Inflammatory macrophage treated with lipopolysaccharide for 4 hours (primary cell): ENCODE data around the gene PSPH.
"Not testable (repeated sequence)": the region's sequence is repeated elsewhere in the genome, so short reads cannot be mapped to it uniquely, and the experiment has no call there.

Source experiments
- DNase-seq: peaks from one replicate; pipeline ENCODE4 v3.0.0-alpha.2; 2020

PSPH gene

DNA sequence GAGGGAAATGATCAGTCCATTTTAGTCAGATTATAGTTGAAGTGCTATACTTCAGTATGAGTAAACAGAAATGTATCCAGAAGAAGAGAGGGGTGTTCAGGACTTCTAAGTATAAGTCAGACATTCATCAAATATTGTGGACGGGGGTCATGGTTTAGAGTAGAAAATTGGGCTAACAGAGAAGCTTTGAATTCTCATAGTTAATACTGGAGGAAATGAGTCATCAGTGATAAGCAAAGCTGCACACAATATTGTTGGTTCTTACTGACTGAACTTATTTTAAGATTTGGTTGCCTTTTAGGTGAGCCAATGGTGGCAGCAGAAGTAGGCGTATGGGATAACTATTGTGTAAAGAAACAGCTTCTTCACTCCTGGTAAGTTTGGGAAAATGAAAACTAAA lies 11.1 kb upstream of the PSPH start:
- peak; percentile 36 for DNase-seq

- no peak for DNase-seq
Observed at GRCh38 chr7:56053993-56054392, 2.7 kb upstream of the PSPH start.

DNA sequence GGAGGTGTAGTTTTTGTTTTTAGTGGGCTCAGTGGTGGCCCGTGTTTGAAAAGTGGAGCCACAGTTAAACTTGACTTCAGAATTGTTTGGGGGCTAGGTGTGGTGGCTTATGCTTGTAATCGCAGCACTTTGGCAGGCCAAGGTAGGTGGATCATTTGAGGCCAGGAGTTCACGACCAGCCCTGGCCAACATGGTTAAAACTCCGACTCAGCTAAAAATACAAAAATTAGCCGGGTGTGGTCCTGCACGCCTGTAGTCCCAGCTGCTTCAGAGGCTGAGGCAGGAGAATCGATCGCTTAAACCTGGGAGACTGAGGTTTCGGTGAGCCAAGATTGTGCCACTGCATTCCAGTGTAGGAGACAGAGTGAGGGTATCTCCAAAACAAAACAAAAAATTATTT lies 2.1 kb upstream of the PSPH start:
- no peak for DNase-seq

DNA sequence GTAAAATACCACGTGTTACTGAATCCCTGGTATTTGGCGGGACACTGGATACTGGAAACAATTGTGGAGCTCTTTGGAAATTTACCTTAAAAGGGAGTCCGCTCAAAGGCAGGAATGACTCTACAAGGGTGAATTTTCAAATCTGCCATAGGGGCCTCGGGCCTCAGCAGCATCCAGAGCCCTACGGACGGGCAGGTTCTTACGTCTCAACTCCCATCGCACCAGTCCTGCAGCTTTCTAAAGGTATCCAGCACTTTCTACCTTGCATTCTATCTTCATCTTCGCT lies 248 bp downstream of the PSPH start:
- no peak for DNase-seq

GRCh38 chr7:56048763-56049162 lies 2.5 kb downstream of the PSPH start:
- DNase-seq = not testable (repeated sequence)

DNA sequence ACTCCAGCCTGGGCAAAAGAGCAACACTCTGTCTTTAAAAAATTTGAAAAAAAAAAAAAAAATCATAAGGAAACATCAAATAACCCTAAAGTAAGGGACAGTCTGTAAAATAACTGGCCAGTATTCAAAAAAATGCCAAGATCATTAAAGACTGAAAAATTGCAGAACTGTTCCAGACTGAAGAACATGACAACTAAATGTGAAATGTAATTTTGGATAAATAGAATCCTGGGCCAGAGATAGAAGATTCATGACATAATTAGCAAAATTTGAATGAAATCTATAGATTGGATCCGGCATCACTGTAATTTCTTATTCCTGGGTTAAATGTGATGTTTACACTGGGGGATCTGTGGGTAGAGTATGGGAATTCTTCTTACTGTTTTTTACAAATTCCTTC lies 3.0 kb downstream of the PSPH start:
- DNase-seq = no peak

DNA sequence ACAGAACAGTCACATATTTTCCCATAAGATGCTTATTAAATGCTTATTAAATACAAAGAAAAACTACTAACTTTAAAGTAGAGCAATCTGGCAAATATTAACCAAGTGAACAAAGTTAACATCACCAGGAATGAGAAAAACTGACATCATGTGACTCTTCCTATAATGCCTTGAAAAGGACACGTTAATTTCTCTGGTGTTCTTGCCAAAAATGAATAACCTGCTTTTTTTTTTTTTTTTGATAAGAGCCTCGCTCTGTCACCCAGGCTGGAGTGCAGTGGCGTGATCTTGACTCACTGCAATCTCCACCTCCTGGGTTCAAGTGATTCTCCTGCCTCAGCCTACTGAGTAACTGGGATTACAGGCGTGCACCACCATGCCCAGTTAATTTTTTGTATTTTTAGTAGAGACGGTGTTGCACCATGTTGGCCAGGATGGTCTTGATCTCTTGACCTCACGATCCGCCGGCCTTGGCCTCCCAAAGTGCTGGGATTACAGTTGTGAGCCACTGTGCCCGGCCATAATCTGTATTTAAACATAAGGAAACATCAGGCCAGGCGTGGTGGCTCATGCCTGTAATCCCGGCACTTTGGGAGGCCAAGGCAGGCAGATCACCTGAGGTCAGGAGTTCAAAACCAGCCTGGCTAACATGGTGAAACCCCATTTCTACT lies 3.7 kb downstream of the PSPH start:
- not testable (repeated sequence) for DNase-seq

DNA sequence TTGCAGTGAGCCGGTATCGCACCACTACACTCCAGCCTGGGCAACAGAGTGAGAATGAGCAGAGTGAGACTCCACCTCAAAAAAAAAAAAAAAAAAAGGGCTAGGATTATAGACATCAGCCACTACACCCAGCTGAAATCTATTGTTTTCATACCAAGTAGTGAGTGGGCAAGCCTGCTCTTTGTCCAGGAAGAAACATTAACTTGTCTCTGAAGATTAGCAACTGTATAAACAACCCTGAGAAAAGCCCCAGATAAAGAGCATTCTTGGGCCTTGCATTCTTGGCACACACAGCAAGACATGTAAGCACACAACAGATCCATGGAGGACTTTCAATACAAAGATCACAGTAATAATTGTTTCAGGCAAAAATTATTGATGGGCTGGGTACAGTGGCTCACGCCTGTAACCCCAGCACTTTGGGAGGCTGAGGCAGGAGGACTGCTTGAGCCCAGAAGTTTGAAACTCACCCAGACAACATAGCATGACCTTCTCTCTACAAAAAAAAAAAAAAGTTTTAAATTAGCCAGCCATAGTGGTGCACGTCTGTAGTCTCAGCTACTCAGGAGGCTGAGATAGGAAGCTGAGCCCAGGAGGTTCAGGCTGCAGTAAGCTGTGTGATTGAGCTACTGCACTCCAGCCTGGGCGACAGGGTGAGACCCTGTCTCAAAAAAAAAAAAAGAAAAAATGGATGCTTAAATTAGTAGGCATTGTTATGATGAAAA lies 4.4 kb downstream of the PSPH start:
- DNase-seq = no peak

DNA sequence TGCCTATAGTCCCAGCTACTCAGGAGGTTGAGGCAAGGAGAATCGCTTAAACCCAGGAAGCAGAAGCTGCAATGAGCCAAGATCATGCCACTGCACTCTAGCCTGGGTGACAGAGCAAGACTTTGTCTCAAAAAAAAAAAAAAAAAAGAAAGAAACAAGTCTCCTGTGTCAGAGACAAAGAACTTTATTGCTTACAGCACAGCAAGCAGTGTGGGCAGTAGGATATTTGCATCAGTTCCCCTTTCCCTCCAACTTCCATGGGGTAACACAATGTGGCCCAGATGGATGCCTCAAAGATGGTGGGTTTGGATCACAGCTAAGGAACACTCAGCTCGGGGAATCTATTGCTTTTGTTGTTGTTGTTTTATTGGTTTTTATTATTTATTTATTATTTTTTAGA lies 5.5 kb downstream of the PSPH start:
- peak; percentile 72 for DNase-seq

- DNase-seq = no peak
Observed at GRCh38 chr7:56040730-56041129, 10.5 kb downstream of the PSPH start.

GRCh38 chr7:56033671-56034432 lies 17.4 kb downstream of the PSPH start:
- DNase-seq = peak; percentile 67

- not testable (repeated sequence) for DNase-seq
Observed at GRCh38 chr7:56032578-56032977, 18.7 kb downstream of the PSPH start.

- not testable (repeated sequence) for DNase-seq
Observed at GRCh38 chr7:56031556-56031955, 19.7 kb downstream of the PSPH start.

GRCh38 chr7:56030340-56030739 lies 20.9 kb downstream of the PSPH start:
- no peak for DNase-seq

- no peak for DNase-seq
Observed at GRCh38 chr7:56028942-56029630, 22.2 kb downstream of the PSPH start.

- no peak for DNase-seq
Observed at GRCh38 chr7:56026538-56026937, 24.7 kb downstream of the PSPH start.

DNA sequence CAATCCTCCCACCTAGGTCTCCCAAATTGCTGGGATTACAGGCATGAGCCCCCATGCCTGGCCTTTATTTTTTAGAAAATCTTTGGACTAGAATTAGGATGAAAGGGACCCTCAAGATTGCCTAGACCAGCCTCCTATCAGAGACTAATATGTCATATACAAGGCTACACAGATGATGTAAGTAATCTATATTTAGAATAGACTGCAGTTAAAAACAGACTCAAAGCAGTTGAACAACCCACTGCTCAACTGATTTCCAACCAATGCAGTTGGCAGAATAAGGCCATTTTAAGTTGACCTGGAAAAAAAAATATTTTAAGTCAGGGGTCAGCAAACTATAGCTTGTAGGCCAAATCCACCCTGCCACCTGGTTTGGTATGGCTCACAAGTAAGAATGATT lies 27.7 kb downstream of the PSPH start:
- no peak for DNase-seq

DNA sequence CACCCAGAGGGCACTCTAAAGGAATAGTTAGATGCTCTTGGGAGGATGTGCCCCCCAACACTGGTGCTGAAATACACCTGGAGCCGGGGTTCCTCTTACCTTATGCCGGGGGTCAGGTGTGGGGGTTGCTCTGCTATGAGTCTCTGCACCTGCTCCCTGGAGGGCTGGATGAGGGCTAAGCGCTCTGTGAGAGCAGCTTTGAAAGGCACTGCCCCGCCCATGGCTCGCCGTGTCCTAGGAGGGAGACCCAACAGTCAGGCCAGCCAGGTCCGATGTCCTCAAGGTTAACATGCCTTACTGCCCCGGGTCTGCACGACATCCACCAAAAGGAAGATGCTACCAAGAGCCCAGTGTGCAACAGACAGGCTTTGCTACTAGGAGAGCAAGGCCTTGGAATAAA lies 31.7 kb downstream of the PSPH start:
- DNase-seq = no peak

GRCh38 chr7:56017015-56017414 lies 34.2 kb downstream of the PSPH start:
- DNase-seq = not testable (repeated sequence)

DNA sequence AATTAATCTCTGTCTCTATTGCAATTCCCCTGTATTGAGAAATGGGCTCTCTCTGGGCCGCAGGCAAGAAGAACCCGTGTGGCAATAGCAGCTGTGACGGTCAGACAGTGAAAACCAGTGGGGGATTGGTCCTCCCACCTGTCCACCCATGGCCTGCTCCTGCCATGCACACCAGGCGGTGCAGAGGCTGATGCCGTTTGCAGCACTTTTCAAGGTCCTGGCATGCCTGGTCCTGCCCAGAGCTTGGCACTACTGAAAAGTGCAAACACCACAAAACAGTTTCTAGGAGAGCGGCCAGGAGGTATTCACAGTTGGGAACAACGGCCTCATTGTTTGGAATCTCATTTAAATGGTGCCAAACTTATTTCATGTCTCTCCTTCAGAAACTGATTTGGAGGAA lies 41.5 kb downstream of the PSPH start:
- DNase-seq = no peak

DNA sequence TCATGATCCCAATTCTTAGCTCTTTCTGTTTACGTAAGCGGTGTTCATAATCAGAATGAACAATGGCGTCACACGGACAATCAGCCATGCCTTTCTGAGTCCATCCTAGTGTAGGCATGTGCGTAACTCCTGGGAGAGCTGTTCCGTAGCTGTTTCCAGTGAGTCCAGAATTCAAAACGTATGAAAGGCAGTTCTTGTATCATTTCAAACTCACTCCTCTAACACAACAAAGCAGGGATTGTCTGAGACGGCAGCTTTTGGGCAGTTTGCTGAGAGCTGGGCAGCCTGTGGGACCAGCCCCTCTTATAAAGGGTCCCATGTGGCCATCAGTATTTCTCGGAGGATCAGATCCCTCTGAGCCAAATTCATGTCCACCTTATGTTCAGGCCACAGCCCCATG lies 43.4 kb downstream of the PSPH start:
- no peak for DNase-seq

DNA sequence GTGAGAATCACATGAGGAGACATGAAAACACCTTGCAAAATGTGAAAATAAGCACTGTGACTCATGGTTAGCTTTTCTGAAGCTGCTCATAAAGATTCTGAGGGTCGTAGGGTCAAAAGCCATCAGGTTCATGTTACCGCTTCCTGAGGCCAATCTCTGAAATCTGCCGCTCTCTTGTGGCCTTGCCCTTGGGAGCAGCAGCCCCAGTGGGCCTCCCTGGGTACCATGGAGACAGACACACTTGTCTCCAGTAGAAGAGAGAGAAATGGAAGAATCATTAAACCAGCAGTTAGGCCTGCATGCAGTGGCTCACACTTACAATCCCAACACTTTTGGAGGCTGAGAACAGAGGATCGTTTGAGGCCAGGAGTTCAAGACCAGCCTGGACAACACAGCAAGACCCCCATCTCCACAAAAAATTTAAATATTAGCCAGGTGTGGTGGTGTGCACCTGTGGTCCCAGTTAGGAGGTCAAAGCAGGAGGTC lies 44.0 kb downstream of the PSPH start:
- DNase-seq = no peak

DNA sequence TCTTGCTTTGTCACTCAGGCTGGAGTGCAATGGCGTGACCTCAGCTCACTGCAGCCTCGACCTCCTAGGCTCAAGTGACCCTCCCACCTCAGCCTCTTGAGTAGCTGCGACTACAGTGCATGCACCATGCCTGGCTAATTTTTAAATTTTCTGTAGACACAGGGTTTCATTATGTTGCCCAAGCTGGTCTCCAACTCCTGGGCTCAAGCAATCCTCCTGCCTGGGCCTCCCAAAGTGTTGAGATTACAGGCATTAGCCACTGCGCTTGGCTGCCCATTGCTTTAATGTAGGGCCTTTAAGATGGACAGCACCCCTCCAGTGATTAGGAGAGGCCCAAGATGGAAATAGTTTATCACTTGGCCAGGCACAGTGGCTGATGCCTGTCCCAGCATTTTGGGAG lies 47.5 kb downstream of the PSPH start:
- no peak for DNase-seq
